ENCODE results near the gene OTX2. TPM values are rescaled to one million over a fixed set of nuclear protein-coding genes. Genes with fewer than 3 reads are reported as not detected.

Gene OTX2
- total RNA-seq, 1 donor from 2014 or later: not detected

- no peak for TF ChIP-seq CTCF (IDR thresholded peaks at IDR 0.05)
- Mint-ChIP-seq H3K27me3 (peaks cover 5% of the 10 kb centered on the region), H3K36me3 (ENCODE audit: low read depth) (no peaks in the 10 kb centered on the region), H3K27ac (no peak overlapping the region), H3K4me1 (no peaks in the 10 kb centered on the region), H3K4me3 (no peak overlapping the region), H3K9me3 (no peaks in the 10 kb centered on the region)
- POLR2A ChIA-PET: no interaction called here
- ATAC-seq (ENCODE audit: low read depth): no peak
- no peak for DNase-seq
- intact Hi-C loops (cut with micrococcal nuclease): no loop called here
- CTCF ChIA-PET: no interaction called here
Observed at GRCh38 chr14:56826214-56826613, 15.9 kb upstream of the OTX2 start.

GRCh38 chr14:56821805-56822610 is 11.7 kb upstream of the OTX2 start:
- intact Hi-C loops (cut with micrococcal nuclease): no loop called here
- no peak for TF ChIP-seq CTCF (IDR thresholded peaks at IDR 0.05)
- ATAC-seq (ENCODE audit: low read depth) (no peak), DNase-seq (no peak)
- POLR2A ChIA-PET: no interaction called here
- H3K36me3 Mint-ChIP-seq (ENCODE audit: low read depth): no peaks in the 10 kb centered on the region
- H3K27me3 Mint-ChIP-seq: peaks cover 31% of the 10 kb centered on the region
- CTCF ChIA-PET: no interaction called here
- H3K27ac Mint-ChIP-seq: no peak overlapping the region
- H3K9me3 Mint-ChIP-seq: no peaks in the 10 kb centered on the region
- H3K4me1 Mint-ChIP-seq: peaks cover 1% of the 10 kb centered on the region
- no peak overlapping the region for H3K4me3 Mint-ChIP-seq

GRCh38 chr14:56821177-56821576 is 10.9 kb upstream of the OTX2 start:
- TF ChIP-seq CTCF (IDR thresholded peaks at IDR 0.05): no peak
- CTCF ChIA-PET: no interaction called here

GRCh38 chr14:56817396-56817921 is 7.2 kb upstream of the OTX2 start:
- H3K9me3 Mint-ChIP-seq: no peaks in the 10 kb centered on the region
- ChIA-PET CTCF (no interaction called here), POLR2A (no interaction called here)
- no peak overlapping the region for H3K27ac Mint-ChIP-seq
- ATAC-seq (ENCODE audit: low read depth) (no peak), DNase-seq (no peak)
- H3K27me3 Mint-ChIP-seq: peaks cover 57% of the 10 kb centered on the region
- intact Hi-C loops (cut with micrococcal nuclease): no loop called here
- H3K36me3 Mint-ChIP-seq (ENCODE audit: low read depth): no peaks in the 10 kb centered on the region
- H3K4me1 Mint-ChIP-seq: peaks cover 1% of the 10 kb centered on the region
- H3K4me3 Mint-ChIP-seq: no peak overlapping the region
- TF ChIP-seq CTCF (IDR thresholded peaks at IDR 0.05): no peak

More at GRCh38 chr14:56821177-56821576, 10.9 kb upstream of the OTX2 start:
- Mint-ChIP-seq H3K4me1 (peaks cover 1% of the 10 kb centered on the region), H3K27ac (no peak overlapping the region), H3K27me3 (peaks cover 35% of the 10 kb centered on the region), H3K4me3 (no peak overlapping the region), H3K9me3 (no peaks in the 10 kb centered on the region), H3K36me3 (ENCODE audit: low read depth) (no peaks in the 10 kb centered on the region)
- POLR2A ChIA-PET: no interaction called here
- intact Hi-C loops (cut with micrococcal nuclease): no loop called here
- ATAC-seq (ENCODE audit: low read depth) (no peak), DNase-seq (no peak)

- DNase-seq: no peak
- ChIA-PET CTCF (no interaction called here), POLR2A (no interaction called here)
- Mint-ChIP-seq H3K4me3 (no peak overlapping the region), H3K36me3 (ENCODE audit: low read depth) (no peaks in the 10 kb centered on the region), H3K9me3 (no peaks in the 10 kb centered on the region), H3K27me3 (peaks cover 60% of the 10 kb centered on the region), H3K4me1 (peaks cover 1% of the 10 kb centered on the region), H3K27ac (no peak overlapping the region)
- no peak for TF ChIP-seq CTCF (IDR thresholded peaks at IDR 0.05)
- intact Hi-C loops (cut with micrococcal nuclease): no loop called here
- ATAC-seq (ENCODE audit: low read depth): no peak
Observed at GRCh38 chr14:56816574-56817391, 6.5 kb upstream of the OTX2 start.

All from activated B cell treated with CpG ODN at 0.5 μM for 24 hours (primary cell).